ENCODE measurements around the gene GPR45.
"Not testable (repeated sequence)": the region's sequence is repeated elsewhere in the genome, so short reads cannot be mapped to it uniquely, and the experiment has no call there.

Gene GPR45

DNA sequence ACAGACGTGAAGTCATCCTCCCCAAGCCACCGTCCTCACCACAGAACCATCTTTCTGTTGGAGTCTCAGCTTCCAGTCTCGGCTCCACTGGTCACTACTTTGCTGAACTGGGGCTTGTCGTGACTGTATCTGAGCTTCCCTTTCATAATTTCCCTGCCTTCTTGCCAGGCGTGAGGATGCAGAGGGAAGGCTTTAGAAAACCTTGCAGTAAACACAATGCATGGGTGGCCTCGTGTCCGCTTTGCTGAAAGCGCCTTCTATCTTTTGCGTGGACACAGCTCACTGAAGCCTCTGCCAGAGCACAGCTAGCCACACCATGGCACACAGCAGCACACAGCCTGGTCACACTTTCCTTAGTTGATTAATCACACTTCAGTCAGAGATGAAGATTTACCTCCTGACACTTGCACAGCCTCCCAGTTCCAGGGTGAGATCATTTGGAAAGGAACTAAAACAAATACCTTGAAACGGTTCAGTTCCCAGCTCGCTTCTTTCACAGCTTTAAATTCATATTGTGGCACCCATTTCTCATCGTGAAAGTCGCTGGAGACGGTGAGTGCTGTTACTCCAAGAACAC lies 2.8 kb upstream of the GPR45 start:
- no peak overlapping the region for H3K4me3 ChIP-seq (ENCODE audit: low read depth in 1 of 2, low read length in 2 of 2)
- no peaks in the 10 kb centered on the region for H3K36me3 ChIP-seq (ENCODE audit: control insufficient read depth in 1 of 2, insufficient read depth in 2 of 2, low read length in 2 of 2)
- no peaks in the 10 kb centered on the region for H3K9me3 ChIP-seq (ENCODE audit: control insufficient read depth in 1 of 2, low read length in 2 of 2)

DNA sequence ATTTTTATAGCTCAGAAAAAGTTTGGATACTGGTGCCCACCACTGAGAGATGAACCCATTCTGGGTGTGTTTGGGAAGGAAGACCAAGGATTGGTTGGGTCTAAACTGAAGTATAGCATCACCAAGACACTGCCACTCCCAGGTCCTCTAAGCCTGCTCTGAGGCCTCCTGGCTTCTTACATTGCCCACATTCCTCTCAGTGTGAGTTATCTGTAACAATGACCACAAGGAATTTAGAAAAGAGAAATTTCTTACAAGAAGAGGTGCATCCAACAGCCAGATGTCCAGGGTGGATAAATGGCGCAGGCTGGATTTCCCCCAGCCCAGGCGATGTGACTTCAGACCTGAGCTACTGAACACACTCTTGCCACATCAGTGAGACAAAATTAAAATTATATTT lies 1.6 kb upstream of the GPR45 start:
- no peak overlapping the region for H3K27ac ChIP-seq (ENCODE audit: low read length)
- no peaks in the 10 kb centered on the region for H3K27me3 ChIP-seq (ENCODE audit: low read depth, low read length)
- no peaks in the 10 kb centered on the region for H3K4me1 ChIP-seq (ENCODE audit: control insufficient read depth in 1 of 2, insufficient read depth in 2 of 2, low read length in 2 of 2)
- no peaks in the 10 kb centered on the region for H3K36me3 ChIP-seq (ENCODE audit: control insufficient read depth in 1 of 2, insufficient read depth in 2 of 2, low read length in 2 of 2)
- H3K9me3 ChIP-seq (ENCODE audit: control insufficient read depth in 1 of 2, low read length in 2 of 2) = no peaks in the 10 kb centered on the region
- no peak overlapping the region for H3K4me3 ChIP-seq (ENCODE audit: low read depth in 1 of 2, low read length in 2 of 2)

More for the DNA sequence above, 2.8 kb upstream of the GPR45 start:
- Histone ChIP-seq H3K4me1 (ENCODE audit: control insufficient read depth in 1 of 2, insufficient read depth in 2 of 2, low read length in 2 of 2) (no peaks in the 10 kb centered on the region), H3K27me3 (ENCODE audit: low read depth, low read length) (peaks cover 4% of the 10 kb centered on the region), H3K27ac (ENCODE audit: low read length) (no peak overlapping the region)

DNA sequence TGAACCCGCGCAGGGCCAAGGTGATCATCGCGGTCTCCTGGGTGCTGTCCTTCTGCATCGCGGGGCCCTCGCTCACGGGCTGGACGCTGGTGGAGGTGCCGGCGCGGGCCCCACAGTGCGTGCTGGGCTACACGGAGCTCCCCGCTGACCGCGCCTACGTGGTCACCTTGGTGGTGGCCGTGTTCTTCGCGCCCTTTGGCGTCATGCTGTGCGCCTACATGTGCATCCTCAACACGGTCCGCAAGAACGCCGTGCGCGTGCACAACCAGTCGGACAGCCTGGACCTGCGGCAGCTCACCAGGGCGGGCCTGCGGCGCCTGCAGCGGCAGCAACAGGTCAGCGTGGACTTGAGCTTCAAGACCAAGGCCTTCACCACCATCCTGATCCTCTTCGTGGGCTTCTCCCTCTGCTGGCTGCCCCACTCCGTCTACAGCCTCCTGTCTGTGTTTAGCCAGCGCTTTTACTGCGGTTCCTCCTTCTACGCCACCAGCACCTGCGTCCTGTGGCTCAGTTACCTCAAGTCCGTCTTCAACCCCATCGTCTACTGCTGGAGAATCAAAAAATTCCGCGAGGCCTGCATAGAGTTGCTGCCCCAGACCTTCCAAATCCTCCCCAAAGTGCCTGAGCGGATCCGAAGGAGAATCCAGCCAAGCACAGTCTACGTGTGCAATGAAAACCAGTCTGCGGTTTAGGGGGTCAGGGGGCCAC lies 897 bp downstream of the GPR45 start:
- H3K36me3 ChIP-seq (ENCODE audit: control insufficient read depth in 1 of 2, insufficient read depth in 2 of 2, low read length in 2 of 2) = no peaks in the 10 kb centered on the region
- no peak overlapping the region for H3K27ac ChIP-seq (ENCODE audit: low read length)
- no peak overlapping the region for H3K4me3 ChIP-seq (ENCODE audit: low read depth in 1 of 2, low read length in 2 of 2)
- no peaks in the 10 kb centered on the region for H3K27me3 ChIP-seq (ENCODE audit: low read depth, low read length)
- no peaks in the 10 kb centered on the region for H3K9me3 ChIP-seq (ENCODE audit: control insufficient read depth in 1 of 2, low read length in 2 of 2)
- H3K4me1 ChIP-seq (ENCODE audit: control insufficient read depth in 1 of 2, insufficient read depth in 2 of 2, low read length in 2 of 2) = no peaks in the 10 kb centered on the region

DNA sequence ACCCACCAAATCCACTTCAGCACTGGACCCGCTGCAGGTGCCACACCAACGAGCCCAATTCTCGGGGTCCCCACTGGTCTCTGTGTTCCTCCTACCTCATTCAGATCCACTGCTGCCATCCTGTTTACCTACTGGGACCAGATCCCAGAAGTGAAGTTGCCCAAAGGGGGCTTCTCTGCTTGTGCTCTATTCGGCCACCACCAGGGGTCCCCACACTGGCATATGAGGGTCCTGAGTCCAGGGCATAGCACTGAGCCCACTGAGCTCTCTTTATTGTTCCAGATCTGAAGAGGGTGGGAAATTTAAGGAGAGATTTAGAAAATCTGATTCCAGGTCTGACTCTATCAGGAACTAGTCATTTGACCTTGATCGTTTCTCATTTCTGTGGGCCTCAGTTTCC lies 2.4 kb downstream of the GPR45 start:
- Histone ChIP-seq H3K4me1 (ENCODE audit: control insufficient read depth in 1 of 2, insufficient read depth in 2 of 2, low read length in 2 of 2) (no peaks in the 10 kb centered on the region), H3K27ac (ENCODE audit: low read length) (no peak overlapping the region), H3K4me3 (ENCODE audit: low read depth in 1 of 2, low read length in 2 of 2) (no peak overlapping the region), H3K27me3 (ENCODE audit: low read depth, low read length) (no peaks in the 10 kb centered on the region), H3K36me3 (ENCODE audit: control insufficient read depth in 1 of 2, insufficient read depth in 2 of 2, low read length in 2 of 2) (no peaks in the 10 kb centered on the region), H3K9me3 (ENCODE audit: control insufficient read depth in 1 of 2, low read length in 2 of 2) (no peaks in the 10 kb centered on the region)

DNA sequence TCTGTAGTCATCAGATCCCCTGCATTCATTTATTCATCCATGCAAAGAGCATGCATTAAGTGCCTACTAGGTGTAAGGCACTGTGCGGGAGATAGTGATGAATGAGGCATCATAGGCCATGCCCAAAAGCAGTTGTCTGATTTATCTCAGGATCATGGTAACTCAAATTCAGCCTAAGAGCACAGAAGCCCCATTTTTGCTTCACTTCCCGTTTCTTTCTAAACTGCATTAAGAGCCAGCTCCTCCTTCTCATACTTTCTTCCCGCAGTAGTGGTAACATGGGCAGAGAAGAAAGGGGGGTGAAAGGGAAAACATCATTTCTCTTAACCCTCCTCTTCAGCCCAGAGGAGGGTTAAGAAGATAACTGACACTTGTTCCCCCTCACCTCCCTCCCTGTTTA lies 2.9 kb downstream of the GPR45 start:
- Histone ChIP-seq H3K4me1 (ENCODE audit: control insufficient read depth in 1 of 2, insufficient read depth in 2 of 2, low read length in 2 of 2) (no peaks in the 10 kb centered on the region), H3K27me3 (ENCODE audit: low read depth, low read length) (no peaks in the 10 kb centered on the region), H3K27ac (ENCODE audit: low read length) (no peak overlapping the region), H3K9me3 (ENCODE audit: control insufficient read depth in 1 of 2, low read length in 2 of 2) (no peaks in the 10 kb centered on the region), H3K36me3 (ENCODE audit: control insufficient read depth in 1 of 2, insufficient read depth in 2 of 2, low read length in 2 of 2) (no peaks in the 10 kb centered on the region), H3K4me3 (ENCODE audit: low read depth in 1 of 2, low read length in 2 of 2) (no peak overlapping the region)

DNA sequence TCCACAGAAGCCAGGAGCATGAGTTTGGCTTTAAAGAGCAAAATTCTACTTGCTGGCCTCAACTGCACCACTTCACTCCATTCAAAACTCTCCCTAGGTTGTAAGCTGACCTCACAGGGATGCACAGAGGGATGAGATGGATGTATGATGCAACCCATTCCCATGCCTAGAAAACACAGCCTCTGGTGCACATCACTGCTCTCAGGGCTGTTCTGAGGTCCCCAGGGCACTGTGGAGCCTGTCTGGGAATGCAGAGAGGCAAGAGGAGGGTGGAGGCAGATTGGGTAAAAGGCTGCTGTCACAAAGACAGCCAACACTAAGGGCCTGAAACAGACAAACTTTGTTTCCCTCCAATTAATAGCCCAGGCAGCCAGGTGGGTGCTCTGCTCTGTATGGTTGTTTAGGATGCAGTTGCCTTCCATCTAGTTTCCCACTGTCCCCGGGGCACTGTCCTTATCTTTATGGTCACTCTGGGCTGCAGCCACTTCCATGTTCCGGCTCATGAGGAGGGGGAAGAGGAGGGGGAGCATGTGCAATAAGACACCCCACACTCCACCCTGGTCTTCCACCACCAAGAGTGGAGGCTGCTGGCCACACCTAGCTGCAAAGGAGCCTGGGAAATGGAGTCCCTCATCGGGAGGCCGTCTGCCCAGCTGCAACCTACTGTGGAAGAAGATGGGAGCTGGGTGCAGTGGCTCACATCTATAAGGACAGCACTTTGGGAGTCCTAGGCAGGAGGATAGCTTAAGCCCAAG lies 7.0 kb downstream of the GPR45 start:
- Histone ChIP-seq H3K4me3 (ENCODE audit: low read depth in 1 of 2, low read length in 2 of 2) (no peak overlapping the region), H3K9me3 (ENCODE audit: control insufficient read depth in 1 of 2, low read length in 2 of 2) (no peaks in the 10 kb centered on the region), H3K27ac (ENCODE audit: low read length) (no peak overlapping the region), H3K27me3 (ENCODE audit: low read depth, low read length) (no peaks in the 10 kb centered on the region), H3K4me1 (ENCODE audit: control insufficient read depth in 1 of 2, insufficient read depth in 2 of 2, low read length in 2 of 2) (no peaks in the 10 kb centered on the region), H3K36me3 (ENCODE audit: control insufficient read depth in 1 of 2, insufficient read depth in 2 of 2, low read length in 2 of 2) (no peaks in the 10 kb centered on the region)

DNA sequence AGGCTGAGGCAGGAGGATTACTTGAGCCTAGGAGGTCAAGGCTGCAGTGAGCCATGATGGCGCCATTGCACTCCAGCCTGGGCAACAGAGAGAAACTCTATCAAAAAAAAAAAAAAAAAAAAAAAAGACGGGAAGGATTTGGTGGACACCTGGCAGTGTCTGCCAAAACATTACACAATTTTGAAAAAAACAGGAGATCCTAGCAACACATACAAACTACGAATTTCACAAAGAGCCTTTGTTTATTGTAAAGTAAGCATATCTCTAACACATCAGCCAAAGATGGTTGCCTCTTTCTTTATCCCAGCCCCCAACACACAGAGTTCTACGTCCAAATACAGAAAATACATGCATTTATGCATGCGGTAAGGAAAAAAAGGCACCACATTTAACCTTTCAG lies 7.6 kb downstream of the GPR45 start:
- Histone ChIP-seq H3K4me3 (ENCODE audit: low read depth in 1 of 2, low read length in 2 of 2) (no peak overlapping the region), H3K27ac (ENCODE audit: low read length) (no peak overlapping the region), H3K27me3 (ENCODE audit: low read depth, low read length) (no peaks in the 10 kb centered on the region)

DNA sequence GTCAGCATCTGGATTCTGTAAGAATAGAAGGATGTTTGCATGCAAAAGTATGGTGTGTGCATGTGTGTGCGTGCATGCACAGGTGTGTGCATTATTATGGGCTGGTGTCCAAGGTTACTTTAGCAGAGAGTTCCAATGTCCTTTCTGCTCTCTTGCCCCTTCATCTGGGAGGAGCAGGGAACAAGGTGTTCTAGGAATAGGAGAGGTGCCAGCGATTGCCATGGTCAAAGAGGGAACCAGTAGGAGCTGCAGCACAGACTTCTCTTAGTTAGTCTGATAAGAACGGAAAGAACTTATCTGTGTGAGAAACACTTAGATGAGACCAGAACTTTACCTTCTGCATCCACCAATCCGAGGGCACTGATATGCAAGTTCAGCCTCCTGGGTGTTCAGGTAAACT lies 8.3 kb downstream of the GPR45 start:
- no peak overlapping the region for H3K27ac ChIP-seq (ENCODE audit: low read length)
- no peaks in the 10 kb centered on the region for H3K27me3 ChIP-seq (ENCODE audit: low read depth, low read length)
- H3K9me3 ChIP-seq (ENCODE audit: control insufficient read depth in 1 of 2, low read length in 2 of 2) = no peaks in the 10 kb centered on the region
- no peaks in the 10 kb centered on the region for H3K36me3 ChIP-seq (ENCODE audit: control insufficient read depth in 1 of 2, insufficient read depth in 2 of 2, low read length in 2 of 2)
- H3K4me1 ChIP-seq (ENCODE audit: control insufficient read depth in 1 of 2, insufficient read depth in 2 of 2, low read length in 2 of 2) = no peaks in the 10 kb centered on the region
- no peak overlapping the region for H3K4me3 ChIP-seq (ENCODE audit: low read depth in 1 of 2, low read length in 2 of 2)

More for the DNA sequence above, 7.6 kb downstream of the GPR45 start:
- Histone ChIP-seq H3K36me3 (ENCODE audit: control insufficient read depth in 1 of 2, insufficient read depth in 2 of 2, low read length in 2 of 2) (no peaks in the 10 kb centered on the region), H3K9me3 (ENCODE audit: control insufficient read depth in 1 of 2, low read length in 2 of 2) (no peaks in the 10 kb centered on the region), H3K4me1 (ENCODE audit: control insufficient read depth in 1 of 2, insufficient read depth in 2 of 2, low read length in 2 of 2) (no peaks in the 10 kb centered on the region)

DNA sequence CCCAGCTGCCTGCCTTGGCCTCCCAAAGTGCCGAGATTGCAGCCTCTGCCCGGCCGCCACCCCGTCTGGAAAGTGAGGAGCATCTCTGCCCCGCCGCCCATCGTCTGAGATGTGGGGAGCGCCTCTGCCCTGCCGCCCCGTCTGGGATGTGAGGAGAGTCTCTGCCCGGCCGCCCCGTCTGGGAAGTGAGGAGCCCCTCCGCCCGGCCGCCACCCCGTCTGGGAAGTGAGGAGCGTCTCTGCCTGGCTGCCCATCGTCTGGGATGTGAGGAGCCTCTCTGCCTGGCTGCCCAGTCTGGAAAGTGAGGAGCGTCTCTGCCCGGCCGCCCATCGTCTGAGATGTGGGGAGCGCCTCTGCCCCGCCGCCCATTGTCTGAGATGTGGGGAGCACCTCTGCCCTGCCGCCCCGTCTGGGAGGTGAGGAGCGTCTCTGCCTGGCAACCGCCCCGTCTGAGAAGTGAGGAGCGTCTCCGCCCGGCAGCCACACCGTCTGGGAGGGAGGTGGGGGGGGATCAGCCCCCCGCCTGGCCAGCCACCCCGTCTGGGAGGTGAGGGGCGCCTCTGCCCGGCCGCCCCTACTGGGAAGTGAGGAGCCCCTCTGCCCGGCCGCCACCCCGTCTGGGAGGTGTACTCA lies 9.6 kb downstream of the GPR45 start:
- H3K9me3 ChIP-seq (ENCODE audit: control insufficient read depth in 1 of 2, low read length in 2 of 2); H3K36me3 ChIP-seq (ENCODE audit: control insufficient read depth in 1 of 2, insufficient read depth in 2 of 2, low read length in 2 of 2); H3K27me3 ChIP-seq (ENCODE audit: low read depth, low read length); H3K4me1 ChIP-seq (ENCODE audit: control insufficient read depth in 1 of 2, insufficient read depth in 2 of 2, low read length in 2 of 2); H3K27ac ChIP-seq (ENCODE audit: low read length); H3K4me3 ChIP-seq (ENCODE audit: low read depth in 1 of 2, low read length in 2 of 2): not testable (repeated sequence)

DNA sequence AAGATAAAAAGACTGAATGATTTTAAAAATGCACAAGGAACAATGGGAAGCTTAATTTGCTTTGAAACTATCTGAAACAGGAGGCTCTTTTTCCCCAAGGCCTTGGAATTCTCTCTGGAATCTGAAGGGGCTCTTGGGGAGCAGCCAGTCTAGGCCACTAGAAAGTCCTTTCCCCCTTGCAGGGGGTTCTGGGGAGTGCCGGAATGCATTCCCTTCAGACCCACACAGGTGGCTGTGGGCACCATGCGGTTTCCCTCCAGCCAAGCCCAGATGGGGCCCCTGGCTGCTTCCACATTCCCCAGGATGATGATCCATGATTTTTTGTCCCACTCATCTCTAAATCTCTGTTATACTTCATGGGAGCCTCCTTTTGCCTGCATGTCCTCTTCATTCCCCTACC lies 10.7 kb downstream of the GPR45 start:
- H3K36me3 ChIP-seq (ENCODE audit: control insufficient read depth in 1 of 2, insufficient read depth in 2 of 2, low read length in 2 of 2) = no peaks in the 10 kb centered on the region
- H3K4me1 ChIP-seq (ENCODE audit: control insufficient read depth in 1 of 2, insufficient read depth in 2 of 2, low read length in 2 of 2) = no peaks in the 10 kb centered on the region
- H3K4me3 ChIP-seq (ENCODE audit: low read depth in 1 of 2, low read length in 2 of 2) = no peak overlapping the region
- H3K27ac ChIP-seq (ENCODE audit: low read length) = no peak overlapping the region
- no peaks in the 10 kb centered on the region for H3K9me3 ChIP-seq (ENCODE audit: control insufficient read depth in 1 of 2, low read length in 2 of 2)
- H3K27me3 ChIP-seq (ENCODE audit: low read depth, low read length) = no peaks in the 10 kb centered on the region

DNA sequence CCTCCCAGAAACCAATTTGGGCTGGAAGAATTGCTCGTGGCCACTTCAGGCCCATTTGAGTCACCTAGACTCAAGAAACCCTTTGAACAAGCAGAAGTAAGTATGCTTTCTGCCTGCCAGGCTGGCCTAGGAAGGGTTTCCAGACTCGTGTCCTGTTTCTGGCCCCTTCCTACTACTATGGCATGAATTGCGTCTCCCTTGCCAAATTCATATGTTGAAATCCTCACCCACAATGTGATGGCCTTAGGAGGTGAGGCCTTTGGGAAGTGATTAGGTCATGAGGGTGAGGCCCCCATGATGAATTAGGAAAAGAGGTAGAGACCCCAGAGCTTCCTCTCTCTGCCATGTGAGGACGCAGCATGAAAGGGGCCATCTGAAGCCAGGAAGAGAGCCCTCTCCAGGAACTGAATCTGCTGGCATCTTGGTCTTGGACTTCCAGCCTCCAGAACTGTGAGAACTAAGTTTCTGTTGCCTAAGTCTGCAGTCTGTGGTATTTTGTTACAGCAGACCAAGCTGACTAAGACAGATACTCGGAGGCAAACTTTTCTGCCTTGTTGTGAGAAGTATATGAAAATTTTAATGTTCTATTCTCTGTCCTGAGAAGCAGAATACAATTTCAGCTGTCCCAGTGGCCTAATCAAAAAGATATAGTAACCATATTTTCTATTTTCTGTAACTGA lies 13.1 kb downstream of the GPR45 start:
- Histone ChIP-seq H3K4me3 (ENCODE audit: low read depth in 1 of 2, low read length in 2 of 2) (no peak overlapping the region), H3K4me1 (ENCODE audit: control insufficient read depth in 1 of 2, insufficient read depth in 2 of 2, low read length in 2 of 2) (no peaks in the 10 kb centered on the region), H3K9me3 (ENCODE audit: control insufficient read depth in 1 of 2, low read length in 2 of 2) (no peaks in the 10 kb centered on the region), H3K36me3 (ENCODE audit: control insufficient read depth in 1 of 2, insufficient read depth in 2 of 2, low read length in 2 of 2) (no peaks in the 10 kb centered on the region), H3K27ac (ENCODE audit: low read length) (no peak overlapping the region), H3K27me3 (ENCODE audit: low read depth, low read length) (no peaks in the 10 kb centered on the region)
